NOMO-1 treated with DMSO at 0.1 percent for 48 hours (cell line): ENCODE results near the gene GRIA1.

Experiments
- DNase-seq: peaks from one replicate; lab custom pipeline; 2025; ENCODE audit not compliant: unreplicated experiment; lab: John Stamatoyannopoulos, UW

GRIA1 gene

GRCh38 chr5:153654504-153655200 is 164.2 kb downstream of the GRIA1 start:
- no peak for DNase-seq

GRCh38 chr5:153655201-153655510 is 164.7 kb downstream of the GRIA1 start:
- DNase-seq: no peak

- no peak for DNase-seq
Measured at GRCh38 chr5:153658149-153658548, 167.7 kb downstream of the GRIA1 start.

GRCh38 chr5:153658606-153659005 is 168.1 kb downstream of the GRIA1 start:
- DNase-seq: no peak

- no peak for DNase-seq
Measured at GRCh38 chr5:153659039-153659736, 168.7 kb downstream of the GRIA1 start.

GRCh38 chr5:153660919-153661318 is 170.4 kb downstream of the GRIA1 start:
- DNase-seq: no peak

- no peak for DNase-seq
Measured at GRCh38 chr5:153661897-153662296, 171.4 kb downstream of the GRIA1 start.

GRCh38 chr5:153670101-153670500 is 179.6 kb downstream of the GRIA1 start:
- no peak for DNase-seq

- no peak for DNase-seq
Measured at GRCh38 chr5:153671653-153672346, 181.3 kb downstream of the GRIA1 start.

GRCh38 chr5:153672347-153673090 is 182.0 kb downstream of the GRIA1 start:
- DNase-seq: no peak

GRCh38 chr5:153674356-153674755 is 183.9 kb downstream of the GRIA1 start:
- no peak for DNase-seq

GRCh38 chr5:153676406-153676805 is 185.9 kb downstream of the GRIA1 start:
- DNase-seq: no peak

GRCh38 chr5:153676821-153677220 is 186.4 kb downstream of the GRIA1 start:
- no peak for DNase-seq

- DNase-seq: no peak
Measured at GRCh38 chr5:153678617-153679329, 188.3 kb downstream of the GRIA1 start.

GRCh38 chr5:153690236-153690635 is 199.8 kb downstream of the GRIA1 start:
- no peak for DNase-seq

GRCh38 chr5:153696256-153696655 is 205.8 kb downstream of the GRIA1 start:
- no peak for DNase-seq

- no peak for DNase-seq
Measured at GRCh38 chr5:153699035-153699434, 208.6 kb downstream of the GRIA1 start.

- no peak for DNase-seq
Measured at GRCh38 chr5:153700940-153701339, 210.5 kb downstream of the GRIA1 start.

GRCh38 chr5:153702265-153702664 is 211.8 kb downstream of the GRIA1 start:
- DNase-seq: no peak

- DNase-seq: no peak
Measured at GRCh38 chr5:153704110-153704509, 213.6 kb downstream of the GRIA1 start.

GRCh38 chr5:153707626-153708025 is 217.2 kb downstream of the GRIA1 start:
- DNase-seq: no peak
